DMS153 treated with DMSO at 0.1 percent for 48 hours (cell line): ENCODE measurements around the gene CCDC148.

Experiments used
- DNase-seq: peaks from one replicate; lab custom pipeline; 2025; ENCODE audit not compliant: unreplicated experiment; lab: John Stamatoyannopoulos, UW

Gene CCDC148

DNA sequence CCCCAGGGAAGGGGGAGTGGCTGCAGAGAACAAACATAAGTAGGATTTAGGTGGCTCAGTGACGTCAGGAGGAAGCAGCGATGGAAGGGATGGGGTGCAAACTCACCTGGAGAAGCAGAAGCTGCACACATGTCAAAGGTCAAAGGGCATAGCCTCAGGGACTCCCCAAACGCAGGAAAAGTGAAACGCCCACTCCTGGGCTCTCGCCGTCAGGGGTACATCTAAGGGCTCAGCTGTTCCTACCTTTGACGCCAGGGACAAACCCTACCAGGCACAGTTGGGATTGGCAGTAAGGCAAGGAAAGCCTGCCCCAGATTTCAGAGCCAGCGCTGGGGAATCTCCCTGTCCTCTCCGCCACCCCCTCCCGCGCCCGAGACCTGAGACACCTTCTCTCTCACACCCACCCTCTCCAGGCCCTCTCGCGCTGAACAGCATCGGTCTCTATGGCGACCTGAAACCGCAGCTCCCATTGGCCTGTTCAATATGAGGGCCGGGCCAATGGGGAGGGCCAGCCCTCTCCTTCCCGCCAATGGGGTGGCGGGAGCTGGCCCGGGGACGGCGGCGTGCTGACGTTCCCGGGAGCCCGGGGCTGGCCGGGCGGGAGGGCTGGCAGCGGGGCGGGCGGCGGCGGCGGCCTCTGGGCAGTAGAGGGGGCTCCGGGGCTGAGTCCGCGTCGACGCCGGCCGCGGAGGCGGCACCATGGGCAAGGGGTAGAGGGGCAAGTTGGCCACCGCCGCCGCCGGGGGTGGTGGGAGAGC is at the start of gene CCDC148, which contains the start of gene PKP4:
CCDC148 (minus strand) TSS at position 445 of the 758 bp plus-strand sequence; CDS start at position 131, 314 bp downstream.
PKP4 (plus strand) TSS at position 644 of the 758 bp plus-strand sequence. CDS start 76,233 bp downstream, outside the sequence.
- DNase-seq: peak; percentile 87

DNA sequence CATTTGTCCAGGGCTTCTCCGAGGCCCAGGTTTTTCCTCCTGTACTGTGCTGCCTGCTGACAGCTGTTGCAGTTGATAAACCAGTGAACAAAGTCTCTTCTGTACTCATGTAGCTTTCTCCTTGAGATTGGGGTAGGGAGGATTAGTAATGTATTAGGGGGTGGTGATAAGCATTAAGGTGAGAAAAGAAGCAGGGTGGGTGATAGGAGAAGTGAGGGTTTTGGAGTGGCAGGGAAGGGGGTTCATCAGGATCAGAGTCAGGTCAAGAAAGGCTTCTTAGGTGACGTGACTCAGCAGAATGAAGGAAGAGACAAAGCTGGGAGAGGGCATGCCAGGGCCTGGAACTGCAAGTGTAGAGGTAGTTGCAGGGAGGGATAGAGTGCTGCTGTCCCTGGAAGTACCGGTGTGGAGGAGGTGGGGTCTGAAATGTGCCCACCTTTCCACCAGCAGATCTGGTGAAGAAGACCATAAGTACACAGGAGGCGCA is 48.9 kb upstream of the CCDC148 start:
- DNase-seq: no peak

DNA sequence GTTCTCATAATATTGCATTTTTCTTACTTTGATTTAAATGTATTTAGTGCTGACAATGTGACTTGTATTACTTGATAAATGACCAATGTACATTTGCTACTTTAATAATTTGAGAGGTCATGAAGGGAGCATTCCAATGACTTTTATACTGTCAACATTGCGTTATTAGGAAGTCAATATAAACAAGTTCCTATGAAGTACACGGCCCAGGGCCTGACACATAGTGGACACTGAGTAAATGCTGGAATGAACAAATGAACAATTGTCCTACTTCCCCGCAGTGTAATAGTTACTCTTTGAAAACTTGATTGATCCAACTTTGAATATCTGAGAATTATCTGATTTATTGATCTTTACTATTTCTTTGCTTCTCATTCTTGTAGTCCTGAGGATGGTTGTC is 47.5 kb upstream of the CCDC148 start:
- no peak for DNase-seq

DNA sequence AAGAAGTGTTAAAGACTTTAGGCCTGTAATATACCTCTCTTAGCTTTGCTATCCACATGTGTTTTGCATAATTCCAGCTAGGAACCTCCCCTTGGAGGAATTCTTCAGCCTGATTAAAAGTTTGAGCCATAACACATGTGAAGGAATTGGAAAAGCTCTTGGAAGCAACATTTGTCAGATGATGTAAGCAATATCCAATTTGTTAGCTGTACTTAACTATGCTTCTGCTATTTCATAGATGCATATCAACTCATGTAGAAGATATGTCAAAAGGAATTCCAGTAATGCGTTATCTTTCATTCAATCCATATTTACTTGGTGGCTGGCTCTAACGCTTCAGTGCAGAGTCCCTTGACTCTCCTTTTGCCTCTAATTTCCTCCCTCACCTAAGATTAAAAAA is 46.4 kb upstream of the CCDC148 start:
- no peak for DNase-seq

DNA sequence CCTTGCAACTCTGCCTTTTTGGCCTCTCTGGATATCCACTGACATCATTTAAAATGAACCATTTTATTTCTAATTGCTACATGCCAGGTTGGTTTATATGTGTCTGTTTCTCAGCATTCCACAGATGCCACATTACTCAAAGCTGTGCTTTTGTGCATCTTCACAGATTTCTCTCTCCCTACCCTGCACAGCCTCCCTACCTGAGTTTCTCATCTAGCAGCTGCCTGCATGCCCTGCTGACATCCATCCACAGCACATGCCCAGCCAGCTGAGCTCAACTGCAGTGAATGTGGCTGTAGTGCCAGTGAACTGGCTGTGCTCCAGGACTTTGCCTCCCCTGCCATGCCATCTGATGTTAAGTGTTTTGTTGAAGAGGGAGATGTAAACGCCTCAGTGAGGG is 44.7 kb upstream of the CCDC148 start:
- peak; percentile 26 for DNase-seq

DNA sequence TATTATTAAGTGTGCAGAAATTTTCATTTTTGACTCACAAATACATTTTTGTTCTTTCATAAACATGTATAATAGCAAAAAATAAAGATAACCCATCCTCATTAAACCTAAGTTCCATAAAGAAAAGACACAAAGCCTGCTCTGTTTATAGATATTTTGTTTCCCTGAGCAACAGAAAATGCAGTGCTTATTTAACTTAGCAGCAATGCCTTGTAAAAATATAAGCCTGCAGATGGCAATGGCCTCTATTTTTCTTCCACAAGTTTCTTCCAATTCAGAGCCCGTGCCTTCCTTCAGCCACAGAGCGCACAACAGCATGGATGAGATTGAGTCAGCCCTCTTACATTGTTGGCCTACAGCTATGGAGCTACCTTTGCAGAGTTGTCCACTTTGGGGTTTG is 43.8 kb upstream of the CCDC148 start:
- DNase-seq: no peak

DNA sequence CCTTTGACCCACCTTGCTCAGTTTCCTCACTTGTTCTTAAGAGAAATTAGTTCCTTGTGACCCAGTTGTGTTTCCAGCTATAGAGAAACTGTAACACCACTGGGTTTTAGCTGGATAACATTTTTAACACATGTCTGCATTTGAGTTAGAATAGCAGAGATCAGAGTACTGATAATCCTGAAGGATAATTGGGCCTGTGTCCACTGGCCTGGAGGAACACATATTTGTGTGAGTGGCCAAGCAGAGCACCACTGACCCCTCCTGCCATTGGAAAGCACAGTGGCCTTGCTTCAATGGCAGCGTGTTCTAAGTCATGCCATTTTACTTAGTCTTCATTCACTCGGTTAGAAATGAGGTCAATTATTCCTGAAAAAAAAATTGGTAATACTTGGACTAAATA is 42.8 kb upstream of the CCDC148 start:
- no peak for DNase-seq

DNA sequence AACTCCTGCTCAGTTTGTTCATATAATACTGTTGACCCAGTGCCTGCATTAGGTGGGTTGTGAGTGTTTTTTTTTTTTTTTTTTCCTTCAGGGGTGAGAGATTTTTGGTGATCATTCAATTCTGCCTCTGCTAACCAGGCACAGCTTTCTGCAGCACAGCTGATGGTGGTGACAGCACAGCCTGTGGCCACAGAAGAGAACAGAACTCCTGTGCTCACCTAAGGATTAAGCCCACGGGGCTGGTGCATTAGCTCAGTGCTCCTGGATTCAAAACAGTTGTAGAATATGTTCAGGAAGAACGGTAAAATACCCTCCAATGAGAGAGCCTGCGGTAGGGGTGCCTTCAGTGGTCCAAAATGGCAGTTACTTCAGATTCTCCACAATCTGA is 42.2 kb upstream of the CCDC148 start:
- no peak for DNase-seq

DNA sequence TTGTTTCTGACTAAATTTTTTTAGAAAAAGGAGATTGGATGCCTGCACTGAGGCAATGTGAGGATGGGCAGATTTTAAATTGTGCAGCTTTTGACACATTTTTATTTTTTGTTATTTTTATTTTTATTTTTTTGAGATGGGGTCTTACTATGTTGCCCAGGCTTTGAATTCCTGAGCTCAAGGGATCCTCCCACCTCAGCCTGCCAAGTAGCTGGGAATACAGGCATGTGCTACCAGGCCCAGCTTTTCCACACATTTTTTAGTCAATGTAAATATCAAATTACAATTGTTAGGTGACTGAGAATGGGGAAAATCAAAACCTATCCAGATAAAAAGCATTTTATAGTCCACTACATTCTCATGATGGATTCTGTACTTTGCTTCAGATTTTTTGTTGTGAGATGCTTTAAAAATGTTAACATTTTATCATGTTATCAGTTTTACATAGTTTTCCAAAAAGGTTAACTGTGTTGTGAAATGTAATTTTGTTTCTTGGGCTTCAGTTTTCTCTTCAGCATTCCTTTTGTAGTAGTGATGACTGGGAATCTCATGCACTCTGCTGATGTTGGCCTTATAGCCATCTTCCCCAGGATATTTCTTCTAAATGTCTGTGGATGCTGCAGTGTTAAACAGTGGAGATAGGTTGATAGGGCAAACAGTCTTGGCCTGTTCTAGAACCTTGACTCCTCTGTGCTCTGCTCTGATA is 41.6 kb upstream of the CCDC148 start:
- no peak for DNase-seq

DNA sequence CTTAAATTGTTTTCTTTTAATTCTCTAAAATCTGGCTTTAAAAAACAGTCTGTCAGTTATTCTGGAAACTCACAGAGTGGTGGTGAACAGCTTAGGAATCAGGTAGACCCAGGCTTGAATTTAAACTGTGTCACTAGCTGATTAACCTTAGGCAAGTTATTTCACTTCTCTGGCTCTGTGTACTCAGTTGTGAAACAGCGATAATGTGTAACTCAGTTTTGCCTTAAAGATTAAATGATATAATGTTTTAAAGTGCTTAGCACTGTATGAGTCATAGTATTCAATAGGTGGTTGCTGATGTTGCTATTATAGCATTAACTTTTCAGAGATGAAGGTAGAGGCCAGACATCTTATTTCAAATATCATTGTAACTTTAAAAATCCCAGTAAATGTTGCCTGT is 40.9 kb upstream of the CCDC148 start:
- DNase-seq: no peak

DNA sequence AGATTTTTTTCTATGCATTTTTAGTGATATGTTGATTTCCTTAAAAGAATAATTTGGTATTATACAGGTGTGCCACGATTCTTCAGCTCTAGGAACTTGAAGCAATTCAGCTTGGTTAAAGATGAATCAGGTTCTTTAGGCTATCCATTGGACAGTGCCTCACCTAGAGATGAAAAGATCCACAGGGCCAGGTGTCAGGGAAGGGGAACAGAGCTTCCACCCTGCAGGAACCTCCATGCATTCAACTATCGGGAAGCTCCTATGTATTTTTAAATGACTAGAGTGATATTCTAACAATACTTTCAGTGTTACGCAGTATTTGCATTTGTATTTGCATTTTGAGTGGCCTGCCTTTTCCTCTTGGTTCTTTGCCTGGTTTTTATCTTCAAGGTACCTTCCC is 40.4 kb upstream of the CCDC148 start:
- DNase-seq: no peak

DNA sequence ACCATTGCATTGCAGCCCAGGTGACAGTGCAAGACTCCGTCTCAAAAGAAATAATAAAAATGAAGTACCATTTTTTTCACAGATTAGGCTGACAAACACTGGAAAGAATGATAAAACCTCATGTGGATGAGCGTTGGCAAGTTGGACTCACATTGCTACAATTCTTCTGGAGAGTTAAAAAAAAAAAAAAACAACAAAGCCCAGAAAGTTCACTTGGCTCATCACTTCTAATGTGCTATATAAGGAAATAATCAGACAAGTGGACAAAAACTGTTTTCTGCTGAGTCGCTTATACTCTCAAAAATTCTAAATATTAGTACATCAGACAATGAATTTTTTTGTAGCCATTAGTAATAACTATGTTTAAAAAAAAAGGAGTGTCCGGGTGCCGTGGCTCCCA is 38.6 kb upstream of the CCDC148 start:
- no peak for DNase-seq

DNA sequence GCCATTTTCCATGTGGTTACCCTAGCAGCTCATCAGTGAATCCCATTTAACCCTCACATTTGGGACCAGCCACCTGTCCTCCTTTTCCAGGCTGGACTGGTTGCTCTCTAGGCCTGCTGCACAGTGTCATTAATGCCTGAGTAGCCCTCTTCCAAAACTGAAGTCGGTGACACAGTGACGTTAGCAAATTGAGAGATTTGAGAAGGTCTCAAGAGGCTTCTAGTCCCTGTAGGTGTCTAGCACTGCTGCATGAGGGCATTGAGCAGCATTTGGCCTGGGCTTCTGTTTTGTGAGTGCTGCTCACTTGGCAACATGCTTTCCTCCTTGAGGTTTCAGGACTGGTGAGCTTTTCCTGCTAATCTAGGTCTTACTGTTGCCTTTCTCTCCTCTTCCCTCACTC is 36.9 kb upstream of the CCDC148 start:
- no peak for DNase-seq

DNA sequence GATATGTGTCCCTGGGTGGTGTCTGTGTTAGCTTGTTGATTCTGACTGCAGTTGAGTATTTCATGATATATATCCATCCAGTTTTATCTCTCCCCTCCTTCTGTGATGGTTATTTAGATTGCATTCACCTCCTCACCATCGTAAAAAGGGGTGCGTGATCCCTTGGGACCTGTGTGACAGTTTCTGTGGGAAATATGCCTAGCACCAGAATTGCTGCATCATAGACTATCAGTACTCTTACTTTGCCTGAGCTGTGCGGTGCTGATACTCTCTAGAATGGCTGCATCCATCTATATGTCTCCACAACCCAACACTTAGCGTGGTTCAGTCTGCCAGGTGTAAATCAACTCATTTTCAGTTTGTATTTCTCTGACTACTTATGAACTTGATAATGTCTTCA is 34.5 kb upstream of the CCDC148 start:
- DNase-seq: no peak

DNA sequence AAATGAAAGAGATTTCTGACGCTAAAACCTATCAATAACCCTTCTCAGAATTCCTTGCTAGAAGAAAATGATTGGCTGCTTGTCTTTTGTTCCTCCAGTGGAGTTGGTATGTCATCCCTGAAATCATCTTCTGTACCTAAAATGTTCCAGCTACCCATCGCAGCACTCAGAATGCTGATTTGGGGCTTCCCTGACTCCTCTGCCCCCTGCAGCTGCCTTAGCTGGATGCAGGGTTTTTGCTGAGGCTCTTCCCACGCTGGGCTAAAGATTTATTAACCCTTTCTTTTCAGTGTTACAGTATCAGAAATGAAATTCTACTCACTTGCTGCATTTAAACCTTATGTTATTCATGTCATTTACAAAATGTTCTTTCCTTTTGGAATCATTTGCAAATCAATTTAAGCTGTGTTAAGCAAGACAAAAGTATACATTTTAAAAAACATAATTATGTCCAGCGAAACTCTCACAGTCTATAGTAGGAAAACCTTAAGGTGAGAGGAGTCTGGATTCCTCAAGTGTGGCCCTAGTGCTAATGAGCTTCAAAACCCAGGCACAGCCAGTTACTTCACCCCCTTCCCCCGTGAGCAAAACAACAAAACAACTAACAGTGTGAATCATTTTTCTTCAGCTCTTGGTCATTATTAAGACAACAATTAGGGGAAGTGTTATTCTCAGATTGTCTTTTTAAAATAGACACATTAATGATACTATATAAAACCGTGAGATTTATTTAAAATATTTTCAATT is 33.0 kb upstream of the CCDC148 start:
- DNase-seq: no peak

DNA sequence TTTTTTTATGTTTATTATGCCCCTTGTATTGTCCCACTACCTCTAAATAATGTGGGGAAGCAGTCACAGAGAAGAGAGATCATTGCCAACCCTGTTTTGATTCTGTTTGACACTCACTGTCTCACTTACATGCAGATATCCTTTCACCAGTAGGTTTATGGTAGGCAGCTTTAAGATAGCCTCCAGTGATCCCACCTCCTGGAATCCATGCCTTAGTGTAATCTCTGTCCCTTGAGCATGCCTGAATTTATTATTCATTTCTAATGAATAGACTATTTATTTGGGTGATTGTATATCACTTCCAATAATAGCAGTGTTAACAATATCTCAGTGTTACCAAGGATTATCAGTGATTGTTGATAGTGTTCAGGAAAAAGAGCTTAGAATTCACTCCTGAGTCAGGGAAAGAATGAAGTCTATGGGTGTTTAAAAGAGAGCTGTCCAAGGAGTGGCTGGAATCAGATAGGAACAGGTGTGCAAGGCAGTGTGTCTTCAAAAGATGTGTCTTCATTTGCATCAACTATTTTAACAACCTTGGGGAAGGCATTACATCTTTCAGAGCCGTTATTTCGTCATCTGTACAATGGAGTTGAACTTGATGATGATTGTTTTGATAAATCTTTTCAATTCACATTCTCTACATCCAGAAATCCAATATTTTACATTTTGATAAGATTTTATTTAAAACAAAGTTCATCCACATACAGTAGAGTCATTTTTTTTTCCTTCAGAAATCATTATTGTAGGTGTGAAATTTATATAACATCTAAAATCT is 32.1 kb upstream of the CCDC148 start:
- no peak for DNase-seq

DNA sequence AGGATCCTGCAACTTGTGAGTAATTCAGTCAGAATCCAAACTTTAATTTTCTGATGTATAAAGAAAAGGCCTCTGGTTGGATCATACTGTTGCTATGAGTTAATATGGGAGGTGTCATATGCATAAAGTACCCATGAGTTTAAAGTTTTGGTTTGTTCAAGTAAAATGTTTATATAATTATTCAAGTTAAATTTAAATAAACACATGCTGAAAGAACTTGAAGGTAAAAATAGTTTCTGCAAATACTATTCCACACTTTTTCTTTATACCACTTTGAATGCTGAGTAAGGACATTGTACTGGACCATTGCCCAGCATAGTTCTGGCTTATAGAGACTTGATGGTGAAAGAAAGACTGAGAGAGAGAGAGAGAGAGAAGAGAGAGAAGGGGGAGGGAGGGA is 30.9 kb upstream of the CCDC148 start:
- no peak for DNase-seq

DNA sequence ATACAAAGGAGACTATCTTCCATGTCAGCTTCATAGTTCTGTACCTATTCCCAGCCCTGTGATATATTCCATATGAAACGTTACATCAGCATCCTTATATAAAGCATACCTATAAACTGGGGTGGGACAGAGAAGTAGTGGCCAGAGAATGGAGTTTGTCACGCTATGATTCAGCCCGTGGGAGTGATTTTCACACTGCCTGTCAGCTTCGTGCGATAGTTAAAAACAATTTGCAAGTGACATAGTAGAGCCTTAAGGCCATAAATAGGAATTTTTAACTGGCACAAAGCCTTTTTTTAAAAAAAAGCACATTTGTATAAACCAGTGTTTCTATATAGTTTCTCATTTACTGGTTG is 30.4 kb upstream of the CCDC148 start:
- DNase-seq: no peak

DNA sequence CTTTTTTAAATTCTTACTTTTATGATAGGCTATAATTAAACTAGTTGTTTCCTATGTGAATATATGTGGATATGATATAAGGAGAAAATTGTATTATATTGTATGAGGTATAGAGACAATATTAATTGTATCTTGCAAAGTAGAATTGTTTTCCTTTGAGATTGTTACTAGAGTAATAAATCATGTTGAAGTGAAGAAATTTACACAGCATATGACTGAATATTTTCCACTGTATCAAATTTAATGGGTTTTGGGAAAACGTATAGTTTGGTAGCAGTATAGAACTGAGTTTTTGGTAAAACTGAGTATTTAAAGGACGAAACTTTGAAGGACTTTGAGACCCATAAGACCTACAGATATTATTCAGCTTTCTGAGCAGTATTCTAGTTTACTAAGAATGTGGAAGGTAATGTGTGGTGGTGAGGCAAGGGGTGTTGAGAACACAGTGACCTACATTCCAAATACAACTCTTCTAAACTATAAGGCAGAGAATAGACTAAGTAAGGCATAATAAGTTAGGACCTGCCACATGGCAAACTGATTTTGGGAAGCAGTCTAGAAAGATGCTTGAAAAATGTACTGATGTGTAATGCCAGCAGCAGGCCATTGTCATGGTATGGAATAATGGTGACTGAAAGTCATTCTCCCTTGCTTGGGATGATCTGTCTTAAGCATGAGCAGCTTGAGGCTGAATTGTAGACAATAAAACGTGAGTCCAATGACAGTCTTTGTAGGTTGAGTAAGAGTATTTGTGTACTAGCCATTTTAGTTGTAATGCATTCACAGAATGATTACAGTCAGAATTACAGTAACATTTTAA is 29.8 kb upstream of the CCDC148 start:
- DNase-seq: no peak

DNA sequence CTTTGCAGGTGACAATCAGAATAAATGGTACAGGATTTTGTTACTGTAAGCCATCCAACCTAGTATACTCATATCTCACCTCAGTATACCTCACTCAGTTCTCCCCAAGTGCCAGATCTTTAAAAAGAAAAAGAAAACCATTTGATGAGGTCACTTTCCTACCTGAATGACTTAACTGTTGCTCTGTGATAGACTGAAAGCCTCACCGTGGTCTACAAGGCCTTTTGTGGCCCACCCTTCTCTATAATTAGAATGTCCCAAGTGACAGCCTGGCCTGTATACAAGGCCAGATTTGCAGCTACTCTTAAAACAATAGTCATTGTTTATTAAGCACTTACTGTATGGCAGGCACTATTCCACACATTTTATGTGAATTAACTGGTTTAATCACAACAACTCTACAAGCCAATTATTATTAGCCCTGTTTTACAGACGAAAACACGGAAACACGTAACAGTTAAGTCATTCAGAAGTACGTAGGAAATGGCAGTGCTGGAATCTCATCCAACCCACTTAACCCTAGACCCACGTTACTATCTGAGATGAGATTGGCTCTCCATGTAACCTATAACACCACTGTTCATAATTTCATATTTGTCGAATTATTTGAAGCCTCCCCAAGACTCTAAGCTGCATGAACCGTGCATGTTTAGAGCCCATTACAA is 28.5 kb upstream of the CCDC148 start:
- DNase-seq: no peak
